Choroid plexus epithelial cell (primary cell): ENCODE measurements around the gene IL19.
A peak's percentile ranks its signal among the peaks of the same experiment; 100 is the strongest.

Experiments used
- DNase-seq: peaks from one replicate; pipeline ENCODE4 v3.0.0-alpha.2; 2010; ENCODE audit warnings: low read depth
- H3K4me3 ChIP-seq: 2 replicates; pipeline ENCODE4 v1.5.1; 2011; ENCODE audit warnings: low read depth, mild to moderate bottlenecking, control low read depth, low read length, moderate library complexity
- TF ChIP-seq, protein P1 (sequence below): conservative IDR thresholded peaks from 2 replicates; pipeline ENCODE4 v1.5.1; 2011; ENCODE audit warnings: low read depth, mild to moderate bottlenecking, control low read depth, inconsistent platforms, low read length, moderate library complexity

The IL19 gene

DNA sequence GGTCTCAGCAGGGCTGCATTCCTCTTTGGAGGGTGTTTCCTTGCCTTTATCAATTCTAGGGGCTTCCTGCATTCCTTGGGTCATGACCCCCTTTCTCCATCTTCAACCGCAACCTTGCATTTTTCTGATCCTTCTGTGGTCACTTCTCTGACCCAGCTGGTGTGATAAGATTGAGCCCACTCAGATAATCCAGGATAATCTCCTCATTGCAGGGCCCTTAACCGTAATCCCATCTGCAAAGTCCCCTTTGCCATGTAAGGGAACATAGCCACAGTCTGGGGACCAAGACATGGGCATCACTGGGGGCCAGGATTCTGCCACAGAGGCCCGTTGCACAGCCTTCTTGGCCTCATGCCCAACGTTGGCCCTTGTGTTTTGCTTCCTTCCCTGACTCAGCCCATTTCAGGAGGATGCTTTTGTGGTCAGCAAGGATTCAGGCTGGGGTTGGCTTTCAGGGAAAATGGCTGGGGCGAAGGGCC, 35.0 kb upstream of the IL19 start:
- TF ChIP-seq, protein P1, sequence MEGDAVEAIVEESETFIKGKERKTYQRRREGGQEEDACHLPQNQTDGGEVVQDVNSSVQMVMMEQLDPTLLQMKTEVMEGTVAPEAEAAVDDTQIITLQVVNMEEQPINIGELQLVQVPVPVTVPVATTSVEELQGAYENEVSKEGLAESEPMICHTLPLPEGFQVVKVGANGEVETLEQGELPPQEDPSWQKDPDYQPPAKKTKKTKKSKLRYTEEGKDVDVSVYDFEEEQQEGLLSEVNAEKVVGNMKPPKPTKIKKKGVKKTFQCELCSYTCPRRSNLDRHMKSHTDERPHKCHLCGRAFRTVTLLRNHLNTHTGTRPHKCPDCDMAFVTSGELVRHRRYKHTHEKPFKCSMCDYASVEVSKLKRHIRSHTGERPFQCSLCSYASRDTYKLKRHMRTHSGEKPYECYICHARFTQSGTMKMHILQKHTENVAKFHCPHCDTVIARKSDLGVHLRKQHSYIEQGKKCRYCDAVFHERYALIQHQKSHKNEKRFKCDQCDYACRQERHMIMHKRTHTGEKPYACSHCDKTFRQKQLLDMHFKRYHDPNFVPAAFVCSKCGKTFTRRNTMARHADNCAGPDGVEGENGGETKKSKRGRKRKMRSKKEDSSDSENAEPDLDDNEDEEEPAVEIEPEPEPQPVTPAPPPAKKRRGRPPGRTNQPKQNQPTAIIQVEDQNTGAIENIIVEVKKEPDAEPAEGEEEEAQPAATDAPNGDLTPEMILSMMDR: no peak
- H3K4me3 ChIP-seq: no peak overlapping the region
- peak; percentile 56 for DNase-seq

DNA sequence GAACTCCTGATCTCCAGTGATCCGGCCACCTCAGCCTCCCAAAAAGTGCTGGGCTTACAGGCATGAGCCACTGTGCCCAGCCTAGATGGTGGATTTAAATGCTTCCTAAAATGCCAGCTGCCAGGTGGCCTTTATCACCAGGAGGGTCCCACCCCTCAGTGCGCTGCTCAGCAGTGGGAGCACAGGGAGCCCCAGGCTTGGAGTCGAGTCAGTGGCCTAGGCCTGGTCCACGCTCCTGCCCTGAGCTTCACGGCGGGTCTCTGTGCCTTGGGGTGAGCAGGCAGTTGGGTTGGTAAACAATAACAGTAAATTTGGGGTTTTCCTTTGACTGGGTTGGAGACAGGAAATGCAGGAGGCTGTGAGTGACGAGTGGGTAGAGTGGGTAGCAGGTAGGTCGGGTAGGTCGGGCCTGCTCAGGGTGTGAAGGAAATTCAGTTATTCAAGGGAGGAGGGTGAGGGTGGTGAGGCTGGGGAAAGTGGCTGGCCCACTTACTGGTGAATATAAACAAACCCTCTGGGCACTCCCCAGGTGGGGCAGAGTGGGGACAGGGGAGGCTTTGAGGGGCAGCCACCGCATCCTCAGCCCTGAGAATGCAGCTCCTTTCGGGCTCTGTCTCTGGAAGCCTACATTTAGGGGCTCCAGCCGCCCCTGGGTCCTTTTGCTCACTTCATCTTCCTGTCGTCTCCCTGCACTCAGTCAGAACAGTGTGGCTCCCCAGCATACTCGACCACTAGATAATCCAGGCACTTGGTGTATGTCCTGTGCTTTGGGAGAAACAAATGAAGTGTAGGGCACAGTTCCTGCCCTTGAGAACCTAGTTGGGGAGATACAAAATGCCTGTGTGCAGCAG, 33.5 kb upstream of the IL19 start:
- no peak for DNase-seq
- TF ChIP-seq, protein P1: no peak

DNA sequence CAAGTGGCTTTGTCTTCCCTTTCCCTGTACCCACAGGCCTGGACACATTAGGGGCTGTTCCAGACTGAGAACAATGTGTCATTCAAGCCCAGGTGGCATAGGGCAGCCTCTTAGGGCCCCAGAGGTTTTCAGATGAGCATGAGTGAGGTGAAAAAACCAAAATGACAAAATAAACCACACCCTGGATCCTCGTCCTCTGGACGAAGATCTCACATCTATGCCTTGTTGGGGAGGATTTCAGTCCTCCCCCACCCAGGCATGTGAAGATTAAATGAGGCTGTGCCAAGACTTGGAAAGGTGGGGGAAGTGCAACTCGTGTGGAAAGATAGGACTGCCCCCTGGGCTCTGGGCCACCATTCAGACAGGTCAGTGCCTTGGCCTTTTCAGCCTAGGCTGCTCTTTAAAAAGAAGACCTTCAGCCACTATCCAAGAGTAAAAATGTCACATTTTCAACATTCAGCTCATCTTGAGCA, 32.8 kb upstream of the IL19 start:
- DNase-seq: no peak
- no peak overlapping the region for H3K4me3 ChIP-seq
- TF ChIP-seq, protein P1: no peak

More for the DNA sequence above, 33.5 kb upstream of the IL19 start:
- no peak overlapping the region for H3K4me3 ChIP-seq

DNA sequence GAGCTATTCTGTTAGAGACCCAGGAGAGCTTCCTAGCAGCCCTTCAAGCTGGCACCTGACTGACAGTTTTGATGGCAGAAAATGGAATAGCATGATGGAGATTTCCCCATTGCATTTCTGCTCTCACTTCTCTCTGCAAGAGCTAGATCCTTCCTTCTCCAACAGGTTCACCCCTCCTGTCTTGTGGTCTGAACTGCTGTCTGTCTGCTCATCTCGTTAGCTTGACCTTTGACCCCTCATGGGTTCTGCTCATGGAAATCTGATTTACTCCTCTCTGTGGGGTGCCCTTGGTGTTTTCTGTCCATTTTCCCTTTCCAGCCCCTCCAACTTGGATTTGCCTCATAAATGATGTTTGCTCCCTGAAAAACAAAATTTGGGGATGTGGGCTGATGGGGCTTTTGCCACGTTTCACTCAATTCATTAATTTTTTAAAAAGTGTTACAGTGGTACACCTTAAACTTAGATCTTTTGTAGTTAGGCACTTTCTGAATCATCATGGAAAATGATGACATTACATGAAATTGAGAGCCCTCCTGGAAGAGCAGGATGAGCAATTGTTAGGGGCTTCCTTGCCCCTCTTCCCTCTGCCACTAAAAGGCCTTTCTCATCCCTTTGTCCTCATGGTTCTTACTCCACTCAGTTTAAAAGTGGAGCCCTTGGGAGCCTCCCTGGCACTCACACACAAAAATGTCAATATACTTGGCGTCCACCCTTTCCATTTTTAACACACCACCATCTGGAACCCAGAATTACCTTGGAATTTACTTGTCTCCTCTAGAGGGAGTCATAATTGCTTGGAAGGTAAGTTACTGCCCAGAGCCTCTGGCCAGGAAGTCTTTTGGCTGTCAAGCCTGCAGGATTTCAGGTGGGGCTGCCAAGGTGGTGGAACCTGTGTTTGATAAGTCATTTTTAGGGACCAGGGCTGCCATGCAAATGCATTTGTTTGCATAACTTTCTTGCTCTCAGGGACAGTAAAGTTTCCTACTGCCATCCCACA, 31.9 kb upstream of the IL19 start:
- no peak overlapping the region for H3K4me3 ChIP-seq
- DNase-seq: peak; percentile 48
- TF ChIP-seq, protein P1: peak; percentile 54

DNA sequence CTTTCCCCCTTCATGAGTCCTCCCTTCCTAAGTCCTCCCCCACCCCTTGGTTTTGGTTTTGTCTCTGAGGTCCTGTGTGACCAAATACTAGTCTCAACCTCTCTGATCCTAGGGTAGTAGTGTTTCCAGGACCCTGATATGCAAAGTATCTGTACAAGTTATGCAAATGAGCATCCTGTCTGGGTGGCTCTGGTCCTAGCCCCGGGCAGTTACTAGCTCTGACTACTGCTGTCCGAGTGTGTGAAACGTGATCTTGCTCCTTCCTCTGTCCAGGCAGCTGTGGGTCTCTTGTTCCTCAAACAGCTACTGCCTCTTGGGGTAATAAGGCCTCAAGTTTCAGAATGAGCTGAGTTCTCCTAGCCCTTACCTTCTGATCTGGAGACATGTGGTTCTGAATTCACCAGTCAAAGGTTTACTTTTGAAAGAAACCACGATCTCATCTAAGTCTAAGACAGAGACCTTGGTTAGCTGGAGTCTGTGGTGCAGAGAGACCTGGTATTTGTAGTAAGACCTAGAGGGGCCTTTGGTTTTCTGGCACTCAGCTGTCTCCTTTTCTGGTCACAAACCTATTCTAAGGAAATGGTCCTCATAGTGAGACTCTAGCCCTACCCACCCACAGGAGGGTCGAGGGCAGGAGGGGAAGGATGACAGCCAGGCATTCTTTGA, 31.0 kb upstream of the IL19 start:
- TF ChIP-seq, protein P1: no peak
- DNase-seq: peak; percentile 44
- H3K4me3 ChIP-seq: no peak overlapping the region

DNA sequence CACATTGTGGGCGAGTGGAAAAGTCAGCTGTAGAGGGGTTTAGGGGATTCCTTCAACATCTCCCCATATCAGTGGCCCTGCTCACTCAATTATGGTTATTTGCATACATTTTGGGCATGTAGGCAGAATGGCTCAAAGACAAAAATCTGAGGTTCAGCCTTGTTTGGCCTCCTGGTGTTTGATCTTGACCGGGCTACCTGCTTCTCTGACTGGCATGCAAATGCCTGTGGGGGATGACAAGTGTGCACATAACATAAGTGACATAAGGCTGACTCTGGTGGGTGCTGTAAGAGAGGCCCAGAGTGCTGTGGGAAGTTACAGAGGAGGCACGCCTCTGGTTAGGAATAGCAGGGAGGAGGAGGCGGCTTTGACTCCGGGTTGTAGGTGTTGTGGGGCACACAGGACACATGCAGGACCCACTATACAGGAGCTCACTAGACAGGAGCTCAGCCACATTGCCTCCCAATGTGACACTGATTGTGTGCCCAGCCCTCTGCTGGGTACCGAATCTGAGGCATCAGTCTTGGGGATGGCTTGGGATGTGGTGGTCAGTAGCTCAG, 29.4 kb upstream of the IL19 start:
- no peak overlapping the region for H3K4me3 ChIP-seq
- TF ChIP-seq, protein P1: no peak
- DNase-seq: no peak
